ENCODE data around the gene CERS6.

GRCh38 chr2:168607992-168608391, 151.9 kb downstream of the CERS6 start:
- TF ChIP-seq CTCF (IDR thresholded peaks at IDR 0.05) (no peak), ZFX (IDR thresholded peaks at IDR 0.05; ENCODE audit: borderline replicate concordance) (no peak)

Data from 22Rv1 (cell line).